Fibroblast of lung (primary cell): Measurements from ENCODE around the gene FBXO41. TPM values are rescaled to one million over a fixed set of nuclear protein-coding genes. Genes with fewer than 3 reads are reported as not detected.

Experiments
- DNase-seq, 2 donors: peaks; one replicate each; pipeline versions ENCODE4 v3.0.0 to v3.0.0-alpha.2; 2010; ENCODE audit warnings: low read depth in 2 of 2
- H2AFZ ChIP-seq: 2 replicates; pipeline ENCODE4 v1.5.1; 2012; ENCODE audit warnings: low read length, control low read depth, inconsistent platforms
- H3K27ac ChIP-seq: 2 replicates; pipeline ENCODE4 v1.5.1; 2011; ENCODE audit warnings: low read length, control low read depth; ENCODE audit not compliant: insufficient read depth
- H3K27me3 ChIP-seq: 2 replicates; pipeline ENCODE4 v1.5.1; 2011; ENCODE audit warnings: mild to moderate bottlenecking, low read length; ENCODE audit not compliant: control insufficient read depth, insufficient read depth
- H3K36me3 ChIP-seq: 2 replicates; pipeline ENCODE4 v1.5.1; 2011; ENCODE audit warnings: low read length; ENCODE audit not compliant: control insufficient read depth, insufficient read depth
- H3K4me1 ChIP-seq: 2 replicates; pipeline ENCODE4 v1.5.1; 2011; ENCODE audit warnings: low read length; ENCODE audit not compliant: control insufficient read depth, insufficient read depth; ENCODE audit errors: extremely low read depth
- H3K4me2 ChIP-seq: 2 replicates; pipeline ENCODE4 v1.5.1; 2011; ENCODE audit warnings: low read length, control low read depth; ENCODE audit not compliant: insufficient read depth; ENCODE audit errors: extremely low read depth
- H3K4me3 ChIP-seq, 4 experiments: fragments of 200-600 bp in 1 of 4; sonication (generic) in 1 of 4; replicated peaks in 1 of 4; 2 replicates each; pipeline ENCODE4 v1.5.1; 2011 to 2016; ENCODE audit warnings: low read length in 4 of 4, low read depth in 3 of 4, mild to moderate bottlenecking in 3 of 4, control low read depth in 2 of 4, inconsistent platforms in 1 of 4, mixed read lengths in 1 of 4; ENCODE audit not compliant: insufficient read depth in 1 of 4; ENCODE audit errors: control extremely low read depth in 1 of 4
- H3K79me2 ChIP-seq: 2 replicates; pipeline ENCODE4 v1.5.1; 2012; ENCODE audit warnings: mild to moderate bottlenecking, low read length, inconsistent platforms; ENCODE audit not compliant: control insufficient read depth, insufficient read depth
- H3K9ac ChIP-seq: 2 replicates; pipeline ENCODE4 v1.5.1; 2011; ENCODE audit warnings: mild to moderate bottlenecking, low read length, control low read depth; ENCODE audit not compliant: insufficient read depth
- H3K9me3 ChIP-seq: 2 replicates; pipeline ENCODE4 v1.5.1; 2012; ENCODE audit warnings: low read depth, low read length; ENCODE audit not compliant: control insufficient read depth, insufficient read depth
- H4K20me1 ChIP-seq: 2 replicates; pipeline ENCODE4 v1.5.1; 2011; ENCODE audit warnings: low read length; ENCODE audit not compliant: control insufficient read depth, insufficient read depth; ENCODE audit errors: extremely low read depth
- EZH2 ChIP-seq: IDR thresholded peaks from 2 replicates; pipeline ENCODE4 v1.5.1; 2012; ENCODE audit warnings: low read length, control low read depth, mild to moderate bottlenecking; ENCODE audit errors: missing control alignments
- polyA plus RNA-seq, 2 donors: library from polyadenylated mRNA; depleted of rRNA in 1 of 2; stranded (reverse) in 1 of 2; unstranded in 1 of 2; fragments of >200 nt; gene quantifications; 2 replicates each; pipeline ENCODE4 v1.2.1, GENCODE V29; 2011 to 2012; ENCODE audit warnings: missing spikeins in 1 of 2
- total RNA-seq: library from RNA; depleted of rRNA; stranded (reverse); fragments of >200 nt; gene quantifications from 2 replicates; pipeline ENCODE4 v1.2.1, GENCODE V29; 2014
- TF ChIP-seq, protein P1 (sequence below), 2 donors: IDR thresholded peaks in 1 of 2; conservative IDR thresholded peaks in 1 of 2; 1 replicate in 1 of 2; 2 replicates in 1 of 2; pipeline ENCODE4 v1.5.1; 2011 to 2012; ENCODE audit warnings: low read length in 2 of 2, control low read depth in 1 of 2, inconsistent platforms in 1 of 2, low read depth in 1 of 2, mild to moderate bottlenecking in 1 of 2

Gene FBXO41
- total and polyA plus RNA-seq, 2 donors (not counting 1 experiment from before 2014, with no cell fraction given): 0.51 to 1.2 TPM

DNA sequence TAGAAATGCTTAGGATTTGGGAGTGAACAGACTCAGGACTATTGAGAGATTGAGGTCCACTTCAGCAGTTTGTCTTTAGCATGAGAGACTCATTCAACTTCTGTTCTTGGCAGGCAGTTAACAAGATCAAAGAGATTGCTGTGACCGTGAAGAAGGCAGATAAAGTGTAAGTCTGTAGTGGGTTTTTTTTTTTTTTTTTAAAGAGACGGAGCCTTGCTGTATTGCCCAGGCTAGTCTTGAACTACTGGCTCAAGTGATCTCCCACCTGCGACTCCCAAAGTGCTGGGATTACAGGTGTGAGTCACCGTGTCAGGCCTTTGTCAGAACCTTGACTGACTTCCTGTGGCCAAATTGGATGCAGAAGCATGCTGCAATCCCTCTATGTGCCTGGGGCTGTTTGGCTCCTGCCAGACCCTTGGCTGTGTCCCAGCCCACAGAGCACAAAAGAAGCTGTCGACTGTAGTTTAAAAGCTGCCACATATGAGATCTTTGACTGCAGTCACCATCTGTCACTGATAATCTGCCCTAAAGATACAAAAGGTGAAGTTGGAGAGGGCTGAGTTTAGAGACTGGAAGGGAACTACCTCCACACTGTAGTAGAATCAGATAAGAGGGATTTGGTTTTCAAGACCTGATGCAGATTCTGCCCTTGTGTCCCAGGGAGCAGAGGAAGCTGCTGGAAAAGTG lies 40.3 kb downstream of the FBXO41 start:
- H3K9me3 ChIP-seq: no peaks in the 10 kb centered on the region
- DNase-seq: peak; percentile 9 to 76
- H3K9ac ChIP-seq: no peak overlapping the region
- no peak overlapping the region for H3K4me2 ChIP-seq
- no peaks in the 10 kb centered on the region for H3K4me1 ChIP-seq
- no peaks in the 10 kb centered on the region for H3K27me3 ChIP-seq
- TF ChIP-seq, protein P1, sequence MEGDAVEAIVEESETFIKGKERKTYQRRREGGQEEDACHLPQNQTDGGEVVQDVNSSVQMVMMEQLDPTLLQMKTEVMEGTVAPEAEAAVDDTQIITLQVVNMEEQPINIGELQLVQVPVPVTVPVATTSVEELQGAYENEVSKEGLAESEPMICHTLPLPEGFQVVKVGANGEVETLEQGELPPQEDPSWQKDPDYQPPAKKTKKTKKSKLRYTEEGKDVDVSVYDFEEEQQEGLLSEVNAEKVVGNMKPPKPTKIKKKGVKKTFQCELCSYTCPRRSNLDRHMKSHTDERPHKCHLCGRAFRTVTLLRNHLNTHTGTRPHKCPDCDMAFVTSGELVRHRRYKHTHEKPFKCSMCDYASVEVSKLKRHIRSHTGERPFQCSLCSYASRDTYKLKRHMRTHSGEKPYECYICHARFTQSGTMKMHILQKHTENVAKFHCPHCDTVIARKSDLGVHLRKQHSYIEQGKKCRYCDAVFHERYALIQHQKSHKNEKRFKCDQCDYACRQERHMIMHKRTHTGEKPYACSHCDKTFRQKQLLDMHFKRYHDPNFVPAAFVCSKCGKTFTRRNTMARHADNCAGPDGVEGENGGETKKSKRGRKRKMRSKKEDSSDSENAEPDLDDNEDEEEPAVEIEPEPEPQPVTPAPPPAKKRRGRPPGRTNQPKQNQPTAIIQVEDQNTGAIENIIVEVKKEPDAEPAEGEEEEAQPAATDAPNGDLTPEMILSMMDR (conservative IDR thresholded peaks at IDR 0.05 in 1 of 2, IDR thresholded peaks at IDR 0.05 in 1 of 2; ENCODE audit: low read depth in 1 of 2, low read length in 2 of 2): no peak
- no peak for TF ChIP-seq EZH2
- no peaks in the 10 kb centered on the region for H4K20me1 ChIP-seq
- H3K27ac ChIP-seq: no peak overlapping the region
- H3K36me3 ChIP-seq: peaks cover 26% of the 10 kb centered on the region
- peaks cover 20% of the 10 kb centered on the region for H3K79me2 ChIP-seq
- H2AFZ ChIP-seq: no peak overlapping the region
- H3K4me3 ChIP-seq: no peak overlapping the region

DNA sequence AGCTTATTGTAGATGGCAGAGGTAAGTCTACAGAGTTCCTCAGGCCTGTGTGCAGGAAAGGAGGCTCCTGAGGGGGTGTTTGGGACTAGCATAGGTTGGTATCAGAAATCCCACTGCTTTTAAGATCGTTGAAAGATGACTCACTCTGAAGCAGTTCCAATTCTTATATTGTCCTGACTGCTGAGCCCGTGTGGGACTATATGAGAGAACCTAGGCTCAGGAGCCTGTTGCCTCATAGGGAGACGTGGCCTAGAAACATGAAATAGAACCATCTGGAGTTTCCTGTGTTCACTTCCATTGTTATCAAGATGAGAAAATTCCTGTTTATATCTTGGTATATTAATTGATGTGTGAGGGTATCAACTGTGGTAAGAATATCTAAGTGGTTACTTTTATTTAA lies 44.5 kb downstream of the FBXO41 start:
- peaks cover 63% of the 10 kb centered on the region for H3K79me2 ChIP-seq
- H3K9me3 ChIP-seq: no peaks in the 10 kb centered on the region
- H2AFZ ChIP-seq: no peak overlapping the region
- H3K4me2 ChIP-seq: no peak overlapping the region
- no peak overlapping the region for H3K9ac ChIP-seq
- peaks cover 4% of the 10 kb centered on the region for H3K4me1 ChIP-seq
- no peaks in the 10 kb centered on the region for H3K27me3 ChIP-seq
- no peak overlapping the region for H3K27ac ChIP-seq
- TF ChIP-seq, protein P1 (conservative IDR thresholded peaks at IDR 0.05 in 1 of 2, IDR thresholded peaks at IDR 0.05 in 1 of 2; ENCODE audit: low read depth in 1 of 2, low read length in 2 of 2): no peak
- no peak for TF ChIP-seq EZH2
- H4K20me1 ChIP-seq: no peaks in the 10 kb centered on the region
- H3K4me3 ChIP-seq: no peak overlapping the region
- peaks cover 13% of the 10 kb centered on the region for H3K36me3 ChIP-seq
- DNase-seq: peak; percentile 44 to 72

DNA sequence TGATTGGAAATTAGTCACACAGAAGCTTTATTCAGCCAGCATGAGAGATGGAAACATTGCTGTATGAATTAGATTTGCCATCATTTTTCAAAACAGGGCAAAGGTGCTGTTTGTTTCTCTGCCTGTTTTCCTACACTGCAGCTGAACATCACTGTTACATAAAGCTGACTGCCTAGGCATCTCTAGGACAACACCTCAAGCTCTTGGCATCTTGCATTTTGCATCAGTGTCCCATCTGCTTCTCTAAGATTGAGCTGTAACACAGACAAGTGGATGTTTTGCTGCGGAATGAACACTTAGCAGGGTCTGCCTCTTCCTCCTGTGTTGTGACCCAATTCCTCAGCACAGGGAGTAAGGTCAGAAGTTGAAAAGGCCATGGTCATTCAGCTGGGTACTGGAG lies 45.3 kb downstream of the FBXO41 start:
- no peak overlapping the region for H3K27ac ChIP-seq
- no peak overlapping the region for H3K4me2 ChIP-seq
- DNase-seq: no peak
- H3K9me3 ChIP-seq: no peaks in the 10 kb centered on the region
- no peak overlapping the region for H2AFZ ChIP-seq
- H3K27me3 ChIP-seq: no peaks in the 10 kb centered on the region
- peaks cover 7% of the 10 kb centered on the region for H3K36me3 ChIP-seq
- TF ChIP-seq, protein P1 (conservative IDR thresholded peaks at IDR 0.05 in 1 of 2, IDR thresholded peaks at IDR 0.05 in 1 of 2; ENCODE audit: low read depth in 1 of 2, low read length in 2 of 2): no peak
- TF ChIP-seq EZH2: no peak
- H3K9ac ChIP-seq: no peak overlapping the region
- peaks cover 69% of the 10 kb centered on the region for H3K79me2 ChIP-seq
- no peaks in the 10 kb centered on the region for H4K20me1 ChIP-seq
- H3K4me1 ChIP-seq: peaks cover 4% of the 10 kb centered on the region
- no peak overlapping the region for H3K4me3 ChIP-seq
